Globus pallidus (tissue), 1 donor: ENCODE data around the gene ENDOG.

Experiments
- DNase-seq: peaks from one replicate; pipeline ENCODE4 v3.0.0-alpha.2; 2015; ENCODE audit warnings: low spot score

Gene ENDOG

GRCh38 chr9:128800061-128800460 is 18.2 kb upstream of the ENDOG start:
- no peak for DNase-seq

DNA sequence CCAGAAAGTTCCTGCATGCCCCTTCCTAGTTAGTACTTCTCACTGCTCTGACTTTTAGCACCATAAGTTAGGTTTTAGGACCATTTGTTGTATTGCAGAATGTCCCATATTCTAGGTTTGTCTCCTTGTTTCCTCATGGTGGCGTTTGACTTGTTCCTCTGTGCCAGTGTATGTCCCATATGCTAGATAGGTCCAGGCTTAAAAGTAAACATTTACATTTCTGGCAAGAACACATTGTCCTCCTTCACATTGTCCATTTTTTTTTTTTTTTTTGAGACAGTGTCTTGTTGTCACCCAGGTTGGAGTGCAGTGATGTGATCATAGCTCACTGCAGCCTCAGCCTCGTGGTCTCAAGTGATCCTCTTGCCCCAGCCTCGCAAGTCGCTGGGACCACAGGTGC is 15.8 kb upstream of the ENDOG start:
- no peak for DNase-seq

DNA sequence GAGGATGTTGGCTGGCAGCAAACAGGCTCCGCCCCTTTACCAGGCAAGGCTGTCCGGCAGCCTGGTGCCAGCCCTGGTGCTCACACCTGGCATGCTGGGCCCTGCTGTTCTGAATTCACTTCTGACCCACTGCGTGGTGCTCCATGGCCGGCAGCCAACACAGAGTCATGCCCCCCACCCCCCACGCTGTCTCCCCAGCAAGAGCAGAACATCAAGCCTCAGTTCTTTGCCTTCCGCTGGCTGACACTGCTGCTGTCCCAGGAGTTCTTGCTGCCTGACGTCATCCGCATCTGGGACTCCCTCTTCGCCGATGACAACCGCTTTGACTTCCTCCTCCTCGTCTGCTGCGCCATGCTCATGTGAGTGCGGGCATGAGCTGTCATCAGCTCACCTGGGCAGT is 12.6 kb upstream of the ENDOG start:
- peak; percentile 77 for DNase-seq

DNA sequence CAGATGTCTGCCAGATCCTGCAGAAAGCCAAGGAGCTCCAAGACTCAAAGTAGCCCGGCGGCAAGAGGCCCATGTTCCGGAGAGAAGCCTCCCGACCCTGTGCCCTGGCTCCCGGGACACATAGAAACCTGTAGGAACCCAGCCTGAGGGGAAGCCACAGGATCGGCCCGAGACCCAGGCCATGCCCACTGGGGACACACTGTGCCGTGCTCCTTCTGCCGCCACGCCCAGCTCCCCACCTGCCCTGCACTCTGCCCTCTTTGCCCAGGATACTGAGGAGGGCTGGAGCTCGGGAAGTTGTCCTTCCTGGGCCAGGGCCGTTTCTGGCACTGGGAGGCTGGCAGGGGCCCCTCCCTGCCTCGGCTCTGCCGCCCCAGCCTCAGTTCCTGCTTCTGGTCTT is 10.5 kb upstream of the ENDOG start:
- no peak for DNase-seq

DNA sequence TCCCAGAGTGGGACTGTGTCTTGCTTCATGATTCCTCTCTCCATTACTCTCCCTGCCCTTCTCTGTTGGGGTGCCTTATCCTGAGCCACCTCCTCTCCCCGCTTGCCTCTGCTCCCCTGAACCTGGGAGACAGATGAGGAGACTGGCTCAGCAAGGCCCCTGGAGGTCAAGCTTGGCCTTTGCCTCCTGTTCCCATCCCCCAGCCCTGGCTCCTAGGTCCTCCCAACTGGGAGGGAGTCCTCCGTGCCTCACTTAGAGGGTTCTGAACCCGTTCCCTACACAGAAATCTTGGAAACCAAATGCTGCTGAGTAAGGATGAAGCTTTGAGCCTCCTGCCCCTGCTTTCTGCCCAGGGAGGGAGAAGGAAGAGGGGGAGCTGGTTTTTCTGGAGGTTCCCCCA is 9.8 kb upstream of the ENDOG start:
- DNase-seq: no peak

DNA sequence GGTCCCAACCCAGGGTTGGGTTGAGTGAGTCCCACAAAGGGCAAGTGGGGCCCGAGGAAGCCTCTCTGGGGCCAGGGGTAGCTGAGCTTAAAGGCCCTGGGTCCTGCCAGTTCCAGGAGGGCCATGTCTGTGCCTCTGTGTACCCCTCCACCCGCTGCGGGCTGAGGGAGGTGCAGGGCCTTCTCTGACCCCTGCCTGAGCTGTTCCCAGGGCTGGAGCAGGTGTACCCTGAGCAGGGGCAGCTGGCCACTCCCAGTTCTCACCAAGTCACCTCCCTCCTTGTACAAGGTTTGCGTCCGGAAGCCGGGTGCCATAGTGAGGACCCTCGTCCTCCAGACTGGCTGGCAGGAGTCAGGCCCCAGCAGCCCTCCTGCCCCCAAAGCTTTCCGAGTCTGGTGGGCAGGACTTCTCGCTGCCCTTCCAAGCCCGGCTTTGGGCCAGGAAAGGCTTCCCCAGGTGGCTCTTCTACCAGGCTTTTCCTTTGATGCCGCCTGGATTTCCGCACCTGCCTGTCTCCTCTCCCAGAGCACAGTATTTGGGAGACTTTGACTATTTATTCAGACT is 9.2 kb upstream of the ENDOG start:
- no peak for DNase-seq

GRCh38 chr9:128809831-128810230 is 8.5 kb upstream of the ENDOG start:
- DNase-seq: no peak

DNA sequence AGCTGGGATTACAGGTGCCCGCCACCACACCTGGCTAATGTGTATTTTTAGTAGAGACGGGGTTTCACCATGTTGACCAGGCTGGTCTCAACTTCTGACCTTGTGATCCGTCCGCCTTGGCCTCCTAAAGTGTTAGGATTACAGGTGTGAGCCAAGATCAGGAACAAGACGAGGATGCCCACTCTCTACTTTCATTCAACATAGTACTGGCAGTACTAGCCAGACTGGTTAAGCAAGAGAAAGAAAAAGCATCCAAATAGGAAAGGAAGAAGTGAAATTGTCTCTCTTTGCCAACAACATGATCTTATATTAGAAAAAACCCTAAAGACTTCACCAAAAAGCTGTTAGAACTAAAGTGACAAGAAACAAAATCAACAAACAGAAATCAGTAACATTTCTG is 7.4 kb upstream of the ENDOG start:
- no peak for DNase-seq

- DNase-seq: peak; percentile 39
Measured at GRCh38 chr9:128818839-128819715, 777 bp downstream of the ENDOG start.

DNA sequence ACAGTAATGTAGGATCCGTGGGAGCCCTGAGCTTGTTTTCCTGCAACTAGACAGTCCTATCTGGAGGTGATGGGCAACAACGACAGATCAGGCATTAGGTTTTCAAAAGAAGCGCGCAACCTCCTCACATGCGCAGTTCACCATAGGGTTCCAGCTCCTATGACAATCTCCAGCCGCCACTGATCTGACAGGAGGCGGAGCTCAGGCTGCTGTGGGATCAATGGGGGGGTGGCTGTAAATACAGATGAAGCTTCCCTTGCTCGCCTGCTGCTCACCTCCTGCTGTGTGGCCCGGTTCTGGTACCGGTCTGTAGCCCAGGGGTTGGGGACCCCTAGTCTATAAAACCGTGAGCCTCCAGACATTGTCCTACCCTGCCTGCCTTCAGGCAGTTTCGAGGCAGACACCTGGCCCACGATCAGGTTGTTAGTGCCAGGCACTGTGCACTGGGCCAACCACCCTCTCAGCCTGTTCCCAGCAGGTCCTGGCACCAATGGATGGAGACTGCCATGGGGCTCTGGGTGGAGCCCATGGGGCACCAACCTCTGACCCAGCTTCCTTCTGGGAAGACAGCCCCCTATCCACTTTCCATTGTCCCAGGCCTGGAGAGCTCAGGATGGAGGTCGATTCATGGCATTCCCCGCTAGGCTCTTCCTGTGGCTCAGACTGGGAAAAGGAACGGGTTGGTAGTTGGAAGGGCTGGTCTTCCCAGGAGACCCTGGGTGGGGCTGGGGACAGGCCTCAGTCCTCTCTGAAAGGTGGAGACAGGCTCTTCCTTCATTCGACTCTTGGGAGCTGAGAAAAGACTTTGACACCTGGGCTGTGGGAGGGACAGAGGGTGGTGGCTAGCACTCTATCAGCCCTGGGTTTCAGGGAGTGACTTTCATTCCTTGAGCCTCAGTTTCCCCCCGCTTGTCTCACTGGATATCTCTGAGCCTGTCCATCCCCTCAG is 1.7 kb downstream of the ENDOG start:
- no peak for DNase-seq

- no peak for DNase-seq
Measured at GRCh38 chr9:128820665-128821583, 2.6 kb downstream of the ENDOG start.

DNA sequence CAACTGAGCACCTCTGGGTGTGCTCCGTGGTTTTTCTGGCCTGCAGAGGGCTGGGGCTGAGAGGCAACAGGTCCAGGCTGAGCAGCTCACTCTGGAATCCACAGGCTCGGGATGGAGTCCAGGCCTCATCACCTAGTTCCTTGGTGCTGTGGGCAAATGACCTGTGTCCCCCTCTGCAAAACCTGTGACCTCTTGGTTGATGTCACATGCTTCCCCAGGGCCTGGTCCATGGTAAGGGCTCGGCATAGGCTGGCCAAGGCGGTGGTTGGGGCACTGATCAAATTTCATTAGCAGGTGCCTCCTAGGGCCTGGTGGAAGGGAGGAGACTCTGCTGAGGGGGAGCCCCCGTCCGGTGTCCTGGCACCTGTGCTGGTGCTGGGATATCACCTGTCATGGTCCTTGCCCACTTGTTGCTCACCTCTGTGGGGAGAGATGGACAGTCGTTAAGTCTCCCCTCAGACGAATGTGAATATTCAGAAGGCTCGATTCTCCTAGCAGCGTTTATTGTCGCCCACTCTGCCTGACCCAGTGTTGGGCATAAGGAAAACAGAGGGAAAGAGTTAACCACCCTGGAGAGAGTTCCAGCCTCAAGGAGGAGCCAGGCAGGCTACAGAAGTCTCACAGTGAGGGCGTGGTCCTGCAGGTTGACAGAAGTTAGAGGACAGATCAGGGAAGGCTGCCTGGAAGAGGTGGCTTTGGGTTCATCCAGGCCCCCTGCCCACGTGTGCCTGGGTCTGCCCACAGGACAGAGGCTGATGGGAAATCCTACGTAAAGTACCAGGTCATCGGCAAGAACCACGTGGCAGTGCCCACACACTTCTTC is 3.5 kb downstream of the ENDOG start:
- DNase-seq: no peak

- no peak for DNase-seq
Measured at GRCh38 chr9:128822407-128823042, 4.2 kb downstream of the ENDOG start.

- no peak for DNase-seq
Measured at GRCh38 chr9:128823362-128823902, 5.1 kb downstream of the ENDOG start.

DNA sequence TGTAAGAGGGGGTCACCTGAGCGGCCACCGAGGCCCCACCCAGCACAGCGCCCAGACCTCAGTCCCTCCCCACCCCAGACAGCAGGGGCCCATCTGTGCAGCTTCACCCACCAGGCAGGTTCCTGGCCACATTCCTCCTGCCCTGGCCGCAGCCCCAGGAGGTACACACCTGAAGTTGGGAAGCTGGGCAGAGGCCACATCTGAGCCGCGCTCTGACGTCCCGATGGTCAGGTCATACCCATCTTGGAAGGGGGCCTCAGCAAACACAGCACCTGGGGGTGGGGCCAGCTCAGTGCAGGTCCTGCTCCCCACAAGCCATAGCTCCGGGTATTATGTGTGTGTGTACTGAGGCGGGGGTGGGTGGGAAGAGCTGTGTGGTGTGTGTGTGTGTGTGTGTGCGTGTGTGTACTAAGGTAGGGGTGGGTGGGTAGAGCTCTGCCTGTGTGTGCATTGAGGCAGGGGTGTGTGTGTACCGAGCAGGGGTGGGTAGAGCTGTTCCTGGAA is 5.7 kb downstream of the ENDOG start:
- DNase-seq: no peak

GRCh38 chr9:128824911-128825310 is 6.6 kb downstream of the ENDOG start:
- no peak for DNase-seq

DNA sequence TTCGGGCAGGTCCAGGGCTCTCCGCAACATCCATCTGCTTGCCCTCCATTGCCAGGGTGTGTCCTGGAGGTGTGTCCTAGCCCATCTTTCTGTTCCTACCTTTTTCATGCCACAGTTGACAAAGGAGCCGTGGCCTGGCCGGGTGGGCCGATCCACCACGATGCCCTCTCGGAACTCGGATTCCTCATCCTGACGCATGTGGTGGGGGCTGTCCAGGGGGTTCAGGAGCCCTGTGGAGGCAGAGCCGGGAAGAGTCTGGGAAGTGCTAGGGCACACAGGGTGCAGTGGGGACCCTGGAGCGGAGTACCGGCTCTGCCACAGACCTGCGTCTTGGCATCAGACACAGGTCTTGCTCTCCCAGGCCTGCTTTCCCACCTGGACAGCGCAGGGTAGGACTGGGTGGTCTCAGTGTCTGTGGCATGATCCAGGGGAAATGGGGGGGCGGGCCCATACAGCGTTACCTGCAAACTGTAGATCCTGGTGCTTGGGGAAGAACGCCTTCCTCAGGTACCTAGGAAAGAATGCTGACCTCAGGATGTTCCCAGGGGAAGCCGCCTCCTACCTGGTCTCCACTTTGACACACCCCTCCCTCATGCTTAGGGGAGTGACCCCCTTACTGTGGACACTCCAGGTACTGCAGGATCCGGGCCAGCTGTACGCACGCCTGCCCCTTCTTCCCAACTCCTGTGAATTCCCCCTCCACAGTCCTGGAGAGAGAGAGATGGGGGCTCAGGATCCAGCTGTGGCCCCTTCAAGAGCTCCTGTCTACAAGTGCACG is 7.8 kb downstream of the ENDOG start:
- DNase-seq: no peak

- no peak for DNase-seq
Measured at GRCh38 chr9:128828267-128828666, 10.0 kb downstream of the ENDOG start.
